Measurements from ENCODE around the gene TBX18.

The TBX18 gene

DNA sequence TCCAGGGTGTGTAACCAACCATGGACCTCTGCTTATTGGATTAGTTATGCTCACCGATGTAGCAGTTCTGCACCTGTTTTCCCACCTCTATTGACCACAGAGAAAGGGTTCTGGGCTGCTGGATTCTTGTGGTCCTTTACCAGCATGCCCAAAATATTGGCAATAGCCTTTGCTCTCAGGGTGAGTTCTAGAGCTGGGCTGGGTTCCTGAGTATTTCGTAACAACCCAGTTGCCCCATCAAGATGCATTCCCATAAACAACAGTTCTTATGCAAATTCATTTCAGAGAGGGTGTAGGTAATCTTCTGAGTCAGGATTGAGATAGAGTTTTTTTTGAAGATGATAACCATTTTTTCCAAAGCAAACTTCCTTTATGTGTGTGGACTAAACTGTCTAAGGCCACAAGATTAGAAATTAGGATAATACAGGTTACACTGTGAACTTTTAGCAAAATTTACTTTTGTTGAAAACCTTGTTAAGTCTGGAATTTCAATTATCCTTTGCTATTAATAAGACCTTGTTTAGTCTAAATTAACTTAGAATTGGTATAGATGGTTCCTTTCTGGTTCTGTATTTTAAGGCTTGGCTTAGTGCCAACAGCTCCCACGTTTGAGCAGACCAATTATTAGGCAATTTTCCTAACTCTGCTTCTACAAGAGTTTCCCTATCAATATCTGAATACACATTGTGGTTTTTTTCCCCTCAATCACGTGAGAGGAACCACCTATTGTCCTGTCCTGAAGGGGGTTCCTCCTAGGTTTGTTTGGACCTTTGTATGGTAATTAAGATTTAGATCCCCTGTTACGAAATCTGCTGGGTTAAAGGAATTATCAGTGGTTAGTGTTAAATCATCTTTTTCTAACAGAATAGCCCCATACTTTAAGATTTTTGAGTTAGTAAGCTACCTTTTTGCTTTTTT is 46.1 kb downstream of the TBX18 start:
- H3K27ac ChIP-seq (ENCODE audit: extremely low read depth, low read depth, low read length), result no peak overlapping the region
- TF ChIP-seq ZNF350 (tag by site-specific recombination; IDR thresholded peaks at IDR 0.05), result peak; percentile 65; the same call in 1 of the 2 replicates
- TF ChIP-seq ZBTB8A (tag by site-specific recombination; IDR thresholded peaks at IDR 0.05), result no peak
- no peaks in the 10 kb centered on the region for H3K9me3 ChIP-seq (ENCODE audit: control insufficient read depth, insufficient read depth, low read depth, low read length)
- ChIA-PET POLR2A (no interaction called here), CTCF (interaction anchor here (0.7 kb wide), 2 partner anchors 228 to 434 kb away, joined by 3 to 4 read pairs; no protein-coding TSS in a partner anchor)
- H3K4me1 ChIP-seq (ENCODE audit: control insufficient read depth, insufficient read depth, low read length), result no peaks in the 10 kb centered on the region
- H3K4me3 ChIP-seq (ENCODE audit: low read depth, low read length), result no peak overlapping the region
- H3K36me3 ChIP-seq (ENCODE audit: control insufficient read depth in 2 of 2, insufficient read depth in 1 of 2, low read length in 2 of 2), result no peaks in the 10 kb centered on the region

GRCh38 chr6:84709121-84709520 is 55.3 kb downstream of the TBX18 start:
- H3K4me3 ChIP-seq (ENCODE audit: low read depth, low read length), result no peak overlapping the region
- ChIA-PET CTCF (interaction anchor here (0.7 kb wide), 1 partner anchor 123 kb away, joined by 3 read pairs; no protein-coding TSS in a partner anchor), POLR2A (no interaction called here)
- H3K9me3 ChIP-seq (ENCODE audit: control insufficient read depth, insufficient read depth, low read depth, low read length), result no peaks in the 10 kb centered on the region
- no peak overlapping the region for H3K27ac ChIP-seq (ENCODE audit: extremely low read depth, low read depth, low read length)
- no peaks in the 10 kb centered on the region for H3K36me3 ChIP-seq (ENCODE audit: control insufficient read depth in 2 of 2, insufficient read depth in 1 of 2, low read length in 2 of 2)
- H3K4me1 ChIP-seq (ENCODE audit: control insufficient read depth, insufficient read depth, low read length), result no peaks in the 10 kb centered on the region
- TF ChIP-seq, protein P1, sequence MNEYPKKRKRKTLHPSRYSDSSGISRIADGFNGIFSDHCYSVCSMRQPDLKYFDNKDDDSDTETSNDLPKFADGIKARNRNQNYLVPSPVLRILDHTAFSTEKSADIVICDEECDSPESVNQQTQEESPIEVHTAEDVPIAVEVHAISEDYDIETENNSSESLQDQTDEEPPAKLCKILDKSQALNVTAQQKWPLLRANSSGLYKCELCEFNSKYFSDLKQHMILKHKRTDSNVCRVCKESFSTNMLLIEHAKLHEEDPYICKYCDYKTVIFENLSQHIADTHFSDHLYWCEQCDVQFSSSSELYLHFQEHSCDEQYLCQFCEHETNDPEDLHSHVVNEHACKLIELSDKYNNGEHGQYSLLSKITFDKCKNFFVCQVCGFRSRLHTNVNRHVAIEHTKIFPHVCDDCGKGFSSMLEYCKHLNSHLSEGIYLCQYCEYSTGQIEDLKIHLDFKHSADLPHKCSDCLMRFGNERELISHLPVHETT (tag by site-specific recombination; IDR thresholded peaks at IDR 0.05), result no peak
- TF ChIP-seq MYNN (tag by site-specific recombination; IDR thresholded peaks at IDR 0.05; ENCODE audit: borderline replicate concordance) (no peak), ZNF362 (tag by site-specific recombination; IDR thresholded peaks at IDR 0.05) (no peak), ZBTB7A (tag by site-specific recombination; IDR thresholded peaks at IDR 0.05; ENCODE audit: low read depth) (no peak), ZNF626 (tag by site-specific recombination; IDR thresholded peaks at IDR 0.05) (no peak), ZNF521 (tag by site-specific recombination; IDR thresholded peaks at IDR 0.05) (no peak), ZNF280C (tag by site-specific recombination; IDR thresholded peaks at IDR 0.05) (no peak), MZF1 (tag by site-specific recombination; IDR thresholded peaks at IDR 0.05; ENCODE audit: borderline replicate concordance) (no peak), ZNF747 (tag by site-specific recombination; IDR thresholded peaks at IDR 0.05) (no peak), ZNF24 (tag by site-specific recombination; IDR thresholded peaks at IDR 0.05) (no peak), ATF2 (tag by site-specific recombination; IDR thresholded peaks at IDR 0.05; ENCODE audit: low read depth) (no peak)
- TF ChIP-seq, protein P2, sequence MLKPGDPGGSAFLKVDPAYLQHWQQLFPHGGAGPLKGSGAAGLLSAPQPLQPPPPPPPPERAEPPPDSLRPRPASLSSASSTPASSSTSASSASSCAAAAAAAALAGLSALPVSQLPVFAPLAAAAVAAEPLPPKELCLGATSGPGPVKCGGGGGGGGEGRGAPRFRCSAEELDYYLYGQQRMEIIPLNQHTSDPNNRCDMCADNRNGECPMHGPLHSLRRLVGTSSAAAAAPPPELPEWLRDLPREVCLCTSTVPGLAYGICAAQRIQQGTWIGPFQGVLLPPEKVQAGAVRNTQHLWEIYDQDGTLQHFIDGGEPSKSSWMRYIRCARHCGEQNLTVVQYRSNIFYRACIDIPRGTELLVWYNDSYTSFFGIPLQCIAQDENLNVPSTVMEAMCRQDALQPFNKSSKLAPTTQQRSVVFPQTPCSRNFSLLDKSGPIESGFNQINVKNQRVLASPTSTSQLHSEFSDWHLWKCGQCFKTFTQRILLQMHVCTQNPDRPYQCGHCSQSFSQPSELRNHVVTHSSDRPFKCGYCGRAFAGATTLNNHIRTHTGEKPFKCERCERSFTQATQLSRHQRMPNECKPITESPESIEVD (tag by site-specific recombination; IDR thresholded peaks at IDR 0.05), result no peak
- TF ChIP-seq, protein P3, sequence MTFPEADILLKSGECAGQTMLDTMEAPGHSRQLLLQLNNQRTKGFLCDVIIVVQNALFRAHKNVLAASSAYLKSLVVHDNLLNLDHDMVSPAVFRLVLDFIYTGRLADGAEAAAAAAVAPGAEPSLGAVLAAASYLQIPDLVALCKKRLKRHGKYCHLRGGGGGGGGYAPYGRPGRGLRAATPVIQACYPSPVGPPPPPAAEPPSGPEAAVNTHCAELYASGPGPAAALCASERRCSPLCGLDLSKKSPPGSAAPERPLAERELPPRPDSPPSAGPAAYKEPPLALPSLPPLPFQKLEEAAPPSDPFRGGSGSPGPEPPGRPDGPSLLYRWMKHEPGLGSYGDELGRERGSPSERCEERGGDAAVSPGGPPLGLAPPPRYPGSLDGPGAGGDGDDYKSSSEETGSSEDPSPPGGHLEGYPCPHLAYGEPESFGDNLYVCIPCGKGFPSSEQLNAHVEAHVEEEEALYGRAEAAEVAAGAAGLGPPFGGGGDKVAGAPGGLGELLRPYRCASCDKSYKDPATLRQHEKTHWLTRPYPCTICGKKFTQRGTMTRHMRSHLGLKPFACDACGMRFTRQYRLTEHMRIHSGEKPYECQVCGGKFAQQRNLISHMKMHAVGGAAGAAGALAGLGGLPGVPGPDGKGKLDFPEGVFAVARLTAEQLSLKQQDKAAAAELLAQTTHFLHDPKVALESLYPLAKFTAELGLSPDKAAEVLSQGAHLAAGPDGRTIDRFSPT (tag by site-specific recombination; IDR thresholded peaks at IDR 0.05), result no peak
